Liver (tissue), 3 donors: ENCODE measurements around the gene CHRM5.

ENCODE experiments used
- GABPA ChIP-seq, 2 donors: IDR thresholded peaks in 1 of 2; conservative IDR thresholded peaks in 1 of 2; 2 replicates each; pipeline ENCODE4 v1.6.1; 2016; ENCODE audit warnings: antibody characterized with exemption in 2 of 2, mild to moderate bottlenecking in 1 of 2, moderate library complexity in 1 of 2
- TAF1 ChIP-seq: conservative IDR thresholded peaks from 2 replicates; pipeline ENCODE4 v1.6.1; 2016; ENCODE audit warnings: antibody characterized with exemption, mild to moderate bottlenecking
- TF ChIP-seq, protein P1 (sequence below): IDR thresholded peaks from 2 replicates; pipeline ENCODE4 v1.6.1; 2016; ENCODE audit warnings: antibody characterized with exemption, mild to moderate bottlenecking
- TF ChIP-seq, protein P2 (sequence below): IDR thresholded peaks from 2 replicates; pipeline ENCODE4 v1.6.1; 2016; ENCODE audit warnings: antibody characterized with exemption
- TF ChIP-seq, protein P3 (sequence below): fragments of 150-350 bp; IDR thresholded peaks from 2 replicates; pipeline ENCODE4 v1.5.1; 2017; ENCODE audit warnings: improper control_type of control experiment, low read depth, low read length; ENCODE audit not compliant: missing input control
- donor health status: healthy.
- donor health status: healthy.

DNA sequence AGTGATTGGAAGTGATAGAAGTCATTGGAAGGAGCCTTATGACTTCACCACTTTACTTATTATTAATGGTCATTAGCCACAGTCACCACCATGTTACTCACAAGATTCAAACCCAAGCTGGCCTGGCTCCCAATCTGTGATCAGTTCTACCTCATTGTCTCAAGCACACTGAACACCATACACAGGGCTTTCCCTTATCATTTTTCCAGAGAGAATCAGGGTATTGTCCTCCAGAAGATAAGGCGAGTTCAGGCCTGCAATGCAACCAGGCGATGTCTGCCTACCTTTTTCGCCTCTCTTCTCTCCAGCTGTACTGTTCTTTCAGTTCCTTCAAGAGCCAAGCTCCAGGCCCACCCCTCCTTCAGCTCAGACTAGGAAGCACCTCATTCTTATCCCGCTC lies 108.5 kb downstream of the CHRM5 start:
- no peak for TF ChIP-seq GABPA (IDR thresholded peaks at IDR 0.05 in 1 of 2, conservative IDR thresholded peaks at IDR 0.05 in 1 of 2)
- TF ChIP-seq, protein P1, sequence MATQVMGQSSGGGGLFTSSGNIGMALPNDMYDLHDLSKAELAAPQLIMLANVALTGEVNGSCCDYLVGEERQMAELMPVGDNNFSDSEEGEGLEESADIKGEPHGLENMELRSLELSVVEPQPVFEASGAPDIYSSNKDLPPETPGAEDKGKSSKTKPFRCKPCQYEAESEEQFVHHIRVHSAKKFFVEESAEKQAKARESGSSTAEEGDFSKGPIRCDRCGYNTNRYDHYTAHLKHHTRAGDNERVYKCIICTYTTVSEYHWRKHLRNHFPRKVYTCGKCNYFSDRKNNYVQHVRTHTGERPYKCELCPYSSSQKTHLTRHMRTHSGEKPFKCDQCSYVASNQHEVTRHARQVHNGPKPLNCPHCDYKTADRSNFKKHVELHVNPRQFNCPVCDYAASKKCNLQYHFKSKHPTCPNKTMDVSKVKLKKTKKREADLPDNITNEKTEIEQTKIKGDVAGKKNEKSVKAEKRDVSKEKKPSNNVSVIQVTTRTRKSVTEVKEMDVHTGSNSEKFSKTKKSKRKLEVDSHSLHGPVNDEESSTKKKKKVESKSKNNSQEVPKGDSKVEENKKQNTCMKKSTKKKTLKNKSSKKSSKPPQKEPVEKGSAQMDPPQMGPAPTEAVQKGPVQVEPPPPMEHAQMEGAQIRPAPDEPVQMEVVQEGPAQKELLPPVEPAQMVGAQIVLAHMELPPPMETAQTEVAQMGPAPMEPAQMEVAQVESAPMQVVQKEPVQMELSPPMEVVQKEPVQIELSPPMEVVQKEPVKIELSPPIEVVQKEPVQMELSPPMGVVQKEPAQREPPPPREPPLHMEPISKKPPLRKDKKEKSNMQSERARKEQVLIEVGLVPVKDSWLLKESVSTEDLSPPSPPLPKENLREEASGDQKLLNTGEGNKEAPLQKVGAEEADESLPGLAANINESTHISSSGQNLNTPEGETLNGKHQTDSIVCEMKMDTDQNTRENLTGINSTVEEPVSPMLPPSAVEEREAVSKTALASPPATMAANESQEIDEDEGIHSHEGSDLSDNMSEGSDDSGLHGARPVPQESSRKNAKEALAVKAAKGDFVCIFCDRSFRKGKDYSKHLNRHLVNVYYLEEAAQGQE: no peak
- TF ChIP-seq, protein P2, sequence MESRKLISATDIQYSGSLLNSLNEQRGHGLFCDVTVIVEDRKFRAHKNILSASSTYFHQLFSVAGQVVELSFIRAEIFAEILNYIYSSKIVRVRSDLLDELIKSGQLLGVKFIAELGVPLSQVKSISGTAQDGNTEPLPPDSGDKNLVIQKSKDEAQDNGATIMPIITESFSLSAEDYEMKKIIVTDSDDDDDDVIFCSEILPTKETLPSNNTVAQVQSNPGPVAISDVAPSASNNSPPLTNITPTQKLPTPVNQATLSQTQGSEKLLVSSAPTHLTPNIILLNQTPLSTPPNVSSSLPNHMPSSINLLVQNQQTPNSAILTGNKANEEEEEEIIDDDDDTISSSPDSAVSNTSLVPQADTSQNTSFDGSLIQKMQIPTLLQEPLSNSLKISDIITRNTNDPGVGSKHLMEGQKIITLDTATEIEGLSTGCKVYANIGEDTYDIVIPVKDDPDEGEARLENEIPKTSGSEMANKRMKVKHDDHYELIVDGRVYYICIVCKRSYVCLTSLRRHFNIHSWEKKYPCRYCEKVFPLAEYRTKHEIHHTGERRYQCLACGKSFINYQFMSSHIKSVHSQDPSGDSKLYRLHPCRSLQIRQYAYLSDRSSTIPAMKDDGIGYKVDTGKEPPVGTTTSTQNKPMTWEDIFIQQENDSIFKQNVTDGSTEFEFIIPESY: no peak
- TF ChIP-seq, protein P3, sequence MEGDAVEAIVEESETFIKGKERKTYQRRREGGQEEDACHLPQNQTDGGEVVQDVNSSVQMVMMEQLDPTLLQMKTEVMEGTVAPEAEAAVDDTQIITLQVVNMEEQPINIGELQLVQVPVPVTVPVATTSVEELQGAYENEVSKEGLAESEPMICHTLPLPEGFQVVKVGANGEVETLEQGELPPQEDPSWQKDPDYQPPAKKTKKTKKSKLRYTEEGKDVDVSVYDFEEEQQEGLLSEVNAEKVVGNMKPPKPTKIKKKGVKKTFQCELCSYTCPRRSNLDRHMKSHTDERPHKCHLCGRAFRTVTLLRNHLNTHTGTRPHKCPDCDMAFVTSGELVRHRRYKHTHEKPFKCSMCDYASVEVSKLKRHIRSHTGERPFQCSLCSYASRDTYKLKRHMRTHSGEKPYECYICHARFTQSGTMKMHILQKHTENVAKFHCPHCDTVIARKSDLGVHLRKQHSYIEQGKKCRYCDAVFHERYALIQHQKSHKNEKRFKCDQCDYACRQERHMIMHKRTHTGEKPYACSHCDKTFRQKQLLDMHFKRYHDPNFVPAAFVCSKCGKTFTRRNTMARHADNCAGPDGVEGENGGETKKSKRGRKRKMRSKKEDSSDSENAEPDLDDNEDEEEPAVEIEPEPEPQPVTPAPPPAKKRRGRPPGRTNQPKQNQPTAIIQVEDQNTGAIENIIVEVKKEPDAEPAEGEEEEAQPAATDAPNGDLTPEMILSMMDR: no peak
- TF ChIP-seq TAF1: no peak
